Glomerular endothelial cell (primary cell): ENCODE results near the gene ITK. TPM values are rescaled to one million over a fixed set of nuclear protein-coding genes. Genes with fewer than 3 reads are reported as not detected.

Source experiments
- DNase-seq: peaks from one replicate; pipeline ENCODE4 v3.0.0-alpha.2; 2011; ENCODE audit warnings: low read depth, low spot score; ENCODE audit errors: extremely low read depth
- total RNA-seq: library from RNA; depleted of rRNA; stranded (reverse); fragments of >200 nt; gene quantifications from 2 replicates; pipeline ENCODE4 v1.2.3, GENCODE V29; 2015

ITK gene
- total RNA-seq, 1 donor from 2014 or later, result not detected

- DNase-seq, result no peak
These were observed 123.2 kb downstream of the ITK start for GRCh38 chr5:157303667-157304327.

Other genes with a start within 250 kb of the ITK start
- not detected in 2 replicates for gene TIMD4, start 217.6 kb upstream of the ITK start, total RNA-seq
- 0.15 TPM in 1 of 2 replicates, not detected in the other for gene HAVCR1, start 121.7 kb upstream of the ITK start, total RNA-seq
- not detected in 2 replicates for gene HAVCR2, start 71.8 kb upstream of the ITK start, total RNA-seq
- 7.2 and 9.7 TPM in 2 replicates for gene MED7, start 38.0 kb upstream of the ITK start, total RNA-seq
- gene GARIN3, start 14.6 kb upstream of the ITK start, total RNA-seq, result not detected in 2 replicates
- gene CYFIP2, start 85.3 kb downstream of the ITK start, total RNA-seq, result 26.7 and 47.5 TPM in 2 replicates